Stimulated activated naive B cell treated with anti-CD40 and anti-IgM and Interleukin-4, amounts not matched to agents 10 μg/mL and 1 μg/mL and 100 μg/mL, for 72 hours (primary cell): ENCODE data around the gene IRAK3.

Experiments
- ATAC-seq, 2 donors: fragments of 150-1000 bp; cut with Tn5 transposase; replicated peaks; 2 replicates each; pipeline ENCODE4 v1.10.0; 2021; ENCODE audit warnings: moderate library complexity in 1 of 2
- DNase-seq: peaks from one replicate; pipeline ENCODE4 v3.0.0; 2021
- H3K27ac Mint-ChIP-seq: one replicate; pipeline ENCODE4 v1.8.0; 2022; ENCODE audit warnings: mild to moderate bottlenecking, mixed read lengths
- H3K27me3 Mint-ChIP-seq, 2 donors: one replicate each; pipeline ENCODE4 v1.8.0; 2022; ENCODE audit warnings: mixed read lengths in 2 of 2
- H3K36me3 Mint-ChIP-seq, 2 donors: one replicate each; pipeline ENCODE4 v1.8.0; 2022; ENCODE audit warnings: mixed read lengths in 2 of 2, mild to moderate bottlenecking in 1 of 2
- H3K4me1 Mint-ChIP-seq, 2 donors: one replicate each; pipeline ENCODE4 v1.8.0; 2022; ENCODE audit warnings: mixed read lengths in 2 of 2, mild to moderate bottlenecking in 1 of 2
- H3K4me3 Mint-ChIP-seq, 2 donors: one replicate each; pipeline ENCODE4 v1.8.0; 2022; ENCODE audit warnings: mild to moderate bottlenecking in 2 of 2, mixed read lengths in 2 of 2, moderate library complexity in 1 of 2
- H3K9me3 Mint-ChIP-seq, 2 donors: one replicate each; pipeline ENCODE4 v1.8.0; 2022; ENCODE audit warnings: mixed read lengths in 2 of 2, mild to moderate bottlenecking in 1 of 2

The IRAK3 gene

GRCh38 chr12:66270613-66271012, 81.6 kb downstream of the IRAK3 start:
- H3K9me3 Mint-ChIP-seq = no peaks in the 10 kb centered on the region
- H3K4me3 Mint-ChIP-seq = no peak overlapping the region
- no peaks in the 10 kb centered on the region for H3K4me1 Mint-ChIP-seq
- no peaks in the 10 kb centered on the region for H3K27me3 Mint-ChIP-seq
- ATAC-seq (no peak), DNase-seq (no peak)
- no peaks in the 10 kb centered on the region for H3K36me3 Mint-ChIP-seq
- H3K27ac Mint-ChIP-seq = no peak overlapping the region

- ATAC-seq (no peak), DNase-seq (no peak)
- H3K27ac Mint-ChIP-seq = no peak overlapping the region
- H3K4me3 Mint-ChIP-seq = no peak overlapping the region
- peaks cover 0 to under 1% of the 10 kb centered on the region in 2 donors for H3K27me3 Mint-ChIP-seq
- H3K4me1 Mint-ChIP-seq = no peaks in the 10 kb centered on the region
- H3K36me3 Mint-ChIP-seq = no peaks in the 10 kb centered on the region
- H3K9me3 Mint-ChIP-seq = no peaks in the 10 kb centered on the region
Observed at GRCh38 chr12:66272650-66273049, 83.6 kb downstream of the IRAK3 start.

DNA sequence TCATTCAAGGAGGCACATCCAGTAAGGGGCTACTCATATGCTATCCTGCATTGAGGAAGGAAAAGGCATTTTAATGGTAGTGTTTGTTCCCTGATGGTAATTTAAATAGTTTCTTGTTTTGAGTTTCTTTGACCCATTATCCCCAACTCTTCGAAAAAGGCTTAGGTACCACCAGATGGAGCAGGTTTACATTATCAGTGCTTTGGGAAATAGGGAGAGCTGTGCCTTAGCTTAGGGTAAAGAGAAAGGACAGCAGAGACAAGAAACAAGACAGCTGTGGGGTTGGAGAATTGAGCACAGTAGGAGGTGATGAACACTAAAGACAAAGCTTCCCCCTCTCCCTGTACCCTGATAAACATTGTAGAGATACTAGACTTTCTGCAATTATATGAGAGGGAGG, 84.1 kb downstream of the IRAK3 start:
- no peak for DNase-seq
- no peaks in the 10 kb centered on the region for H3K4me1 Mint-ChIP-seq
- H3K27ac Mint-ChIP-seq = no peak overlapping the region
- H3K27me3 Mint-ChIP-seq = peaks cover 0 to 5% of the 10 kb centered on the region in 2 donors
- H3K9me3 Mint-ChIP-seq = no peaks in the 10 kb centered on the region
- no peak for ATAC-seq
- no peaks in the 10 kb centered on the region for H3K36me3 Mint-ChIP-seq
- H3K4me3 Mint-ChIP-seq = no peak overlapping the region

- Mint-ChIP-seq H3K36me3 (no peaks in the 10 kb centered on the region), H3K4me3 (no peak overlapping the region), H3K9me3 (no peaks in the 10 kb centered on the region), H3K27ac (no peak overlapping the region), H3K4me1 (no peaks in the 10 kb centered on the region), H3K27me3 (peaks cover 0 to 6% of the 10 kb centered on the region in 2 donors)
- no peak for ATAC-seq
- no peak for DNase-seq
Observed at GRCh38 chr12:66275040-66275439, 86.0 kb downstream of the IRAK3 start.

GRCh38 chr12:66279123-66279712, 90.2 kb downstream of the IRAK3 start:
- Mint-ChIP-seq H3K9me3 (peaks cover 6 to 7% of the 10 kb centered on the region in 2 donors), H3K4me1 (no peaks in the 10 kb centered on the region), H3K36me3 (peaks cover 0 to 6% of the 10 kb centered on the region in 2 donors), H3K27me3 (peaks cover 0 to 9% of the 10 kb centered on the region in 2 donors), H3K4me3 (no peak overlapping the region), H3K27ac (no peak overlapping the region)
- ATAC-seq (no peak), DNase-seq (no peak)

- Mint-ChIP-seq H3K27ac (no peak overlapping the region), H3K4me1 (no peaks in the 10 kb centered on the region), H3K9me3 (peaks cover 6 to 7% of the 10 kb centered on the region in 2 donors), H3K27me3 (peaks cover 0 to 9% of the 10 kb centered on the region in 2 donors), H3K4me3 (no peak overlapping the region), H3K36me3 (peaks cover 0 to 6% of the 10 kb centered on the region in 2 donors)
- ATAC-seq = no peak
- no peak for DNase-seq
Observed at GRCh38 chr12:66280561-66280960, 91.5 kb downstream of the IRAK3 start.

- Mint-ChIP-seq H3K9me3 (peaks cover 6 to 7% of the 10 kb centered on the region in 2 donors), H3K4me3 (no peak overlapping the region), H3K4me1 (no peaks in the 10 kb centered on the region), H3K27me3 (peaks cover 0 to 9% of the 10 kb centered on the region in 2 donors), H3K36me3 (peaks cover 0 to 6% of the 10 kb centered on the region in 2 donors), H3K27ac (no peak overlapping the region)
- DNase-seq = no peak
- no peak for ATAC-seq
Observed at GRCh38 chr12:66282244-66282643, 93.2 kb downstream of the IRAK3 start.

- no peak for DNase-seq
- H3K27ac Mint-ChIP-seq = no peak overlapping the region
- H3K27me3 Mint-ChIP-seq = peaks cover 0 to 3% of the 10 kb centered on the region in 2 donors
- H3K4me3 Mint-ChIP-seq = no peak overlapping the region
- no peak for ATAC-seq
- no peaks in the 10 kb centered on the region for H3K4me1 Mint-ChIP-seq
- no peaks in the 10 kb centered on the region for H3K9me3 Mint-ChIP-seq
- no peaks in the 10 kb centered on the region for H3K36me3 Mint-ChIP-seq
Observed at GRCh38 chr12:66287275-66287674, 98.3 kb downstream of the IRAK3 start.

GRCh38 chr12:66288121-66288520, 99.1 kb downstream of the IRAK3 start:
- no peaks in the 10 kb centered on the region for H3K9me3 Mint-ChIP-seq
- ATAC-seq (no peak), DNase-seq (no peak)
- no peak overlapping the region for H3K4me3 Mint-ChIP-seq
- H3K4me1 Mint-ChIP-seq = no peaks in the 10 kb centered on the region
- no peak overlapping the region for H3K27ac Mint-ChIP-seq
- no peaks in the 10 kb centered on the region for H3K36me3 Mint-ChIP-seq
- H3K27me3 Mint-ChIP-seq = peaks cover 0 to 6% of the 10 kb centered on the region in 2 donors

GRCh38 chr12:66289485-66289884, 100.5 kb downstream of the IRAK3 start:
- H3K4me3 Mint-ChIP-seq = no peak overlapping the region
- H3K27ac Mint-ChIP-seq = no peak overlapping the region
- H3K4me1 Mint-ChIP-seq = no peaks in the 10 kb centered on the region
- no peaks in the 10 kb centered on the region for H3K9me3 Mint-ChIP-seq
- no peaks in the 10 kb centered on the region for H3K36me3 Mint-ChIP-seq
- no peak for ATAC-seq
- peaks cover 4 to 6% of the 10 kb centered on the region in 2 donors for H3K27me3 Mint-ChIP-seq
- DNase-seq = no peak

DNA sequence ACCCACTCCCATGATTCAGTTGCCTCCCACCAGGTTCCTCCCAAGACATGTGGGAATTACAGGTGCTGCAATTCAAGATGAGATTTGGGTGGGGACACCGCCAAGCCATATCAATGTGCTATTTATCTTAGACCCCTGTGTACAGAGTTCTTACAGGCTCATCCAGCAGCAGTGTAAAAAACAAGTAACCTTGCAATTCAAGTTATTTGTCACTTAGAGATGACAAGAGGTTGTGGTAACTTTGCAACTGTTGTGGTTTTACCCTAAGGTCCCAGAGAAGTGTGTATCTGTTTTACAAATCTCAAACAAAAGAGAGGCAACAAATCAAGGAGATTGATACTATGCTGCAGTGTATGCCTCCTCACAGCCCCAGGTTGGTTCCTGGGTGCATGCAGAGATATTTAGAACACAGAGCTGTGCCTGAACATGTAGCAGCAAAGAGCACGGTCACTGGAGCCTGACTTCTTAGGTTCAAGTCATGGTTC, 101.7 kb downstream of the IRAK3 start:
- ATAC-seq = no peak
- no peaks in the 10 kb centered on the region for H3K9me3 Mint-ChIP-seq
- no peak for DNase-seq
- no peaks in the 10 kb centered on the region for H3K4me1 Mint-ChIP-seq
- H3K27me3 Mint-ChIP-seq = peaks cover 6% of the 10 kb centered on the region in 2 donors
- no peak overlapping the region for H3K27ac Mint-ChIP-seq
- H3K4me3 Mint-ChIP-seq = no peak overlapping the region
- no peaks in the 10 kb centered on the region for H3K36me3 Mint-ChIP-seq

- Mint-ChIP-seq H3K4me3 (no peak overlapping the region), H3K27ac (no peak overlapping the region), H3K27me3 (peaks cover 6 to 21% of the 10 kb centered on the region in 2 donors), H3K36me3 (no peaks in the 10 kb centered on the region), H3K4me1 (peaks cover 0 to 3% of the 10 kb centered on the region in 2 donors), H3K9me3 (no peaks in the 10 kb centered on the region)
- no peak for ATAC-seq
- no peak for DNase-seq
Observed at GRCh38 chr12:66296176-66296683, 107.2 kb downstream of the IRAK3 start.

DNA sequence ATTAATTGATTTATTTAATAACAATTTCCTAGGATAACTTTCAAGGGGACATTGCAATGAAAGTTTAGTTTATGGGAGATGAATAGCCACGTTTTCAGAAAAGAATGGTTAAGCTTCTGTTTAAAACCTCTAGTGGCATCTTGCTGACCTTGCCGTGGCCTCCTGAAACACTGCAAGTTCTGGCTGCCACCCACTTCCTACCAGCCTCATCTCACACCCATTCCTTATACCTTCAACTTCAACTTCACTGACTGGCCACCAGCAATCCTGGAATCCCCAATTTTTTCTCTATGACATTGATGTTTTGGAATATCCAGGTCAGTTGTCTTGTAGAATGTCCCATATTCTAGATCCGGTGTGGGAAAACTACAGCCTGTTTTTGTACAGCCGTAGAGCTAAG, 108.1 kb downstream of the IRAK3 start:
- Mint-ChIP-seq H3K4me1 (peaks cover 6% of the 10 kb centered on the region in 2 donors), H3K4me3 (no peak overlapping the region), H3K9me3 (no peaks in the 10 kb centered on the region), H3K27ac (no peak overlapping the region), H3K36me3 (no peaks in the 10 kb centered on the region), H3K27me3 (peaks cover 6 to 21% of the 10 kb centered on the region in 2 donors)
- DNase-seq (no peak), ATAC-seq (no peak)

DNA sequence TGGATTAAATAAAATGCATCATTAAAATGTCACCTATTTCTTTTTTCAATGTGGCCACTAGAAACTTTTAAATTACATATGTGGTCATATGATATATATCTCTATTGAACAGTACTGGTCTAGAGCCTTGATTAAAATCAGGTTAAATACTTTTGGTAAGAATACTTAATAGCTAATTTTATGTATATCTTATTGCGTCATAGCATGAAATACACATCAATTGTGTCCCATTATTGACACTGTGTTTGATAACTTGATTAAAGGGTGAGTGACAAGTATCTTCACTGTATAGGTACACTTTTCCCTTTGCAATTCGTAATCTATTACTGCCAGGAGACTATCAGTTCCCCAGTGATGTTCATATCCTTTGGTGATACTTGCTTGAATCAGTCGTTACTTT, 108.9 kb downstream of the IRAK3 start:
- DNase-seq (no peak), ATAC-seq (no peak)
- peaks cover 7 to 14% of the 10 kb centered on the region in 2 donors for H3K4me1 Mint-ChIP-seq
- no peaks in the 10 kb centered on the region for H3K9me3 Mint-ChIP-seq
- H3K27ac Mint-ChIP-seq = no peak overlapping the region
- peaks cover 0 to 2% of the 10 kb centered on the region in 2 donors for H3K36me3 Mint-ChIP-seq
- no peak overlapping the region for H3K4me3 Mint-ChIP-seq
- H3K27me3 Mint-ChIP-seq = peaks cover under 1 to 21% of the 10 kb centered on the region in 2 donors
